ENCODE measurements around the gene ZDHHC17. TPM values are rescaled to one million over a fixed set of nuclear protein-coding genes. Genes with fewer than 3 reads are reported as not detected.
A peak's percentile ranks its signal among the peaks of the same experiment; 100 is the strongest.

The ZDHHC17 gene
- total RNA-seq, 2 experiments from 2014 or later, result 27.6 to 33.4 TPM

DNA sequence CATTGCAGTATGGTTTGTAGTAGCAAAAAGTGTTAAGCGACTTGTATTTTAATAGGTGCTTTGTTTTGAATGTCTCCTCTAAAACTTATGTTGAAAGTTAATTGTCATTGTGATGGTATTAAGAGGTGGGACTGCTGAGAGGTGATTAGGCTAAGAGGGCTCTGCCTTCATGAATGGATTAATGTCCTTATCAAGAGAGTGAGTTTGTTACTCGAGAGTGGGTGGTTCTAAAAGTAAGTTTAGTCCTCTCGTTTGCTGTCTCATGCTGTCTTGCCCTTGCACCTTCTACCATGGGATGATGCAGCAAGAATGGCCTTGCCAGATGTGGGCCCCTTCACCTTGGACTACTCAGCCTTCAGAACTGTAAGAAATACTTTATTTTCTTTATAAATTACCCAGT, 17.4 kb downstream of the ZDHHC17 start:
- DNase-seq, result no peak
- CTCF ChIA-PET, result no interaction called here
- POLR2A ChIA-PET, result no interaction called here
- Mint-ChIP-seq H3K9me3 (peaks cover 16% of the 10 kb centered on the region), H3K27ac (no peak overlapping the region), H3K27me3 (no peaks in the 10 kb centered on the region), H3K4me3 (no peak overlapping the region), H3K4me1 (peaks cover 22% of the 10 kb centered on the region), H3K36me3 (ENCODE audit: low read depth) (peaks cover 40% of the 10 kb centered on the region)

DNA sequence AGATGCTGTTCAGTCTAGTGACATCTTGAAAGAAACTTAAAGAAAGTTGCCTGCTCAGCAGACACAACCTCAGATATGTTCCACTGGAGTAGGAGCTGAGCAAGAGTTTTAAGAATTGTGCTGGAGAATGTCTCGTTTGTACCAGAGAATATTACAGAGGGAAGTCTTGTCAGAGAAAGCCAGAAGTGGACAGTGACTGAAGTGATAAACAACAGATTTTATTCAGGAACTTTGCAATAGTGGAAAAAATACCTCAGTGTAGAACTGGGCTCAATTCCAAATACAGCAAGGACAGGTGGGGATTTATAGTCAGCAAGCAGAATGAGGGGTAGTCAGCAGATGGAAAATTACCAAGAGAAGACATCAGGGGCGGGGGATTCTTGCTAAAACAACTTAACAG, 18.6 kb downstream of the ZDHHC17 start:
- Mint-ChIP-seq H3K27ac (no peak overlapping the region), H3K36me3 (ENCODE audit: low read depth) (peaks cover 38% of the 10 kb centered on the region), H3K9me3 (peaks cover 17% of the 10 kb centered on the region), H3K4me1 (peaks cover 14% of the 10 kb centered on the region), H3K27me3 (no peaks in the 10 kb centered on the region), H3K4me3 (no peak overlapping the region)
- no peak for DNase-seq
- ChIA-PET CTCF (no interaction called here), POLR2A (no interaction called here)

DNA sequence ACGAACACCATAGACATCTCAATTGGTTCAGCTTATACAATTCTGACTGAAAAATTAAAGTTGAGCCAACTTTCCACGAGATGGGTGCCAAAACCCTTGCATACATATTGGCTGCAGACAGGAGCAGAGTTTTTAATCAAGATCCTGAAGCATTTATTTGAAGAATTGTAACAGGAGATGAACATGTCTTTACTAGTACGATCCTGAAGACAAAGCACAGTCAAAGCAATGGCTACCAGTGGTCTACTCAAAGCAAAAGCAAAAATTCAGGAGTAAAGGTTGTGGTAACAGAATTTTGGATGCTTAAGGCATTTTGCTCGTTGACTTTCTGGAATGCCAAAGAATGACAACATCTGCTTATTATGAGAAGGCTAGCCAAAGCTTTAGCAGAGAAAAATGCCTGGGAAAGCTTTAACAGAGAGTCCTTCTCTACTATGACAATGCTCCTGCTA, 20.7 kb downstream of the ZDHHC17 start:
- POLR2A ChIA-PET, result no interaction called here
- Mint-ChIP-seq H3K4me3 (no peak overlapping the region), H3K4me1 (peaks cover 3% of the 10 kb centered on the region)

DNA sequence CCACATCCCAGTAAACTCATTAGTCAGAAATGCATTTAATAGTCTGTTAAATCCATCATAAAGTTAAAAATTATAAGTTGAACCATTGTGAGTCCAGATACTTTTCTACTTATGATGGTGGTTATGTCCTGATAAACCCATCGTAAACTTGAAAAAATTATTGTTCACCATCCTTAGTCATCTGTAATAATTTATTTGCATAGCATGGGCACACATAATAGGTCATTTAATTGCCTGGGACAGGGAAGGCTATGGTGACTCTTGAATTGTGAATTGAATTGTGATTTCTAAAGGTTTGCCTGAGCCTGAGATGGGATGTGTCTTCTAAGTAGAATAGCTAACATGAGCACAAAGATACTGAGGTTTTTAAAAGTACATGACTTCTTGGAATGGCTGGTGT, 21.5 kb downstream of the ZDHHC17 start:
- H3K4me1 Mint-ChIP-seq, result no peaks in the 10 kb centered on the region
- no peak overlapping the region for H3K27ac Mint-ChIP-seq
- H3K4me3 Mint-ChIP-seq, result no peak overlapping the region
- H3K36me3 Mint-ChIP-seq (ENCODE audit: low read depth), result peaks cover 17% of the 10 kb centered on the region
- H3K27me3 Mint-ChIP-seq, result no peaks in the 10 kb centered on the region
- ChIA-PET POLR2A (no interaction called here), CTCF (no interaction called here)
- DNase-seq, result no peak
- H3K9me3 Mint-ChIP-seq, result peaks cover 11% of the 10 kb centered on the region

More for the DNA sequence above, 20.7 kb downstream of the ZDHHC17 start:
- H3K27ac Mint-ChIP-seq, result no peak overlapping the region
- CTCF ChIA-PET, result no interaction called here
- H3K36me3 Mint-ChIP-seq (ENCODE audit: low read depth), result peaks cover 23% of the 10 kb centered on the region
- DNase-seq, result no peak
- H3K9me3 Mint-ChIP-seq, result peaks cover 14% of the 10 kb centered on the region
- H3K27me3 Mint-ChIP-seq, result no peaks in the 10 kb centered on the region

DNA sequence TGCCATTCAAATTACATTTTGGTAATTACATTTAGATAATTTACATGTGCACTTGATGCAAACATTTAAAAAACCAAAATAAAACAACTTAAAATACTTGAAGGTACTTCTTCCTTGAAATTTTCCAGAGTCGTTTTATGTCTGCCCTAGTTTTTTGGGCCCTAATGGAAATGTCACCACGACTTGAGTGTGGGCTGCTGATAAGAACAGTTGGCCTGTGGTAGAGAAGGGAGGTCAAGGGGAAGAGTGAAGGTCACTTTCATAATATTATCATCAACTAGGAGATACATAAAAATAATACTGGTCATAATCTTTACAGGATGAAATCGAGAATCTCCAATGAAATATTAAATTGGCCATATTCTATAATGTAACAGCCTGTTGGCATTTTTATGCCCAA, 23.1 kb downstream of the ZDHHC17 start:
- POLR2A ChIA-PET, result no interaction called here
- peaks cover 3% of the 10 kb centered on the region for H3K4me1 Mint-ChIP-seq

DNA sequence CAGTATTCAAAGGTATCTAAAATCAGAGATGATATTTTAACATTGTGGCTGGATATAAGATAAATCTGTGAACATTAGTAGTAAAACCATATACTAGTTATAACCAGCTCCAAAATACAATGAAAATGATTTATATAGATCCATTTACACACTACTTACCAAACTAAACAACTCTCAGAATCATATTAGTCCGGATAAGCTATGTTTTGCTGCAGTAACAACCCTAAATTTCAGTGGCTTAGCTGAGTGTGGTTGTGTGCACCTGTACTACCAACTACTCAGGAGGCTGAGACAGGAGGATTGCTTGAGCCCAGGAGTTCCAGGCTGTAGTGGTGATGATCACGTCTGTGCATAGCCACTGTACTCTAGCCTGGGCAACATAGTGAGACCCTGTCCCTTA, 23.8 kb downstream of the ZDHHC17 start:
- Mint-ChIP-seq H3K4me3 (no peak overlapping the region), H3K36me3 (ENCODE audit: low read depth) (peaks cover 6% of the 10 kb centered on the region), H3K9me3 (peaks cover 7% of the 10 kb centered on the region), H3K27me3 (no peaks in the 10 kb centered on the region), H3K4me1 (peaks cover 3% of the 10 kb centered on the region), H3K27ac (no peak overlapping the region)
- DNase-seq, result no peak
- ChIA-PET CTCF (no interaction called here), POLR2A (no interaction called here)

More for the DNA sequence above, 23.1 kb downstream of the ZDHHC17 start:
- CTCF ChIA-PET, result no interaction called here
- Mint-ChIP-seq H3K27me3 (no peaks in the 10 kb centered on the region), H3K9me3 (peaks cover 11% of the 10 kb centered on the region), H3K27ac (no peak overlapping the region), H3K36me3 (ENCODE audit: low read depth) (peaks cover 12% of the 10 kb centered on the region), H3K4me3 (no peak overlapping the region)
- no peak for DNase-seq

DNA sequence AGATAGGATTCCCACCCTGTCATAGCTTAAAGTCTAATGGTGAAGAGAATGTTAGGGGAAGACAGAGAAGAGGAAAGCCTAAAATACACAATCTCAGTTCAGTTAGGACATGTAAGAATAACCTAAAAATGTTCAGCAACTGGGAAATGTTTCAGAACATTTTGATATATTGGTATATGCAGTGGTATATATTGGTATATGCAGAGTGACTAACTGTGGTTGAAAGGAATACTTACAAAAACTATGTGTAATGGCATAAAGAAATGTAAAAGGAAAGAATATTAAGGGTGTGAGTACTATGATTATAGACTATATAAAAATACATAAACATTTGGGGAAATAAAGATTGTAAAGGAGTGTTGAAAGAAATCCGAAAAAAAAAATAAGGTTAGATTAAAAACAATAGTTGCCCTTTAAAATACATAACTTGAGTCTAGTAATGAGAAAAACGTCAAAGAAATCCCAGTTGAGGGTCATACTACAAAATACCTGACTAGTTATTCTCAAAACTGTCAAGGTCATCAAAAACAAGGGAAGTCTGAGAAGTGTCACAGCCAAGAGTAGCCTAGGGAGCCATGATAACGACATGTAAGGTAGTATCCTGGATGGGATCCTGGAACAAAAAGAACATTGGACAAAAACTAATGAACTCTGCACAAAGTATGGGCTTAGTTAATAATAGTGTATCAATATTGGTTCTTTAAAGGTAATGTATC, 25.6 kb downstream of the ZDHHC17 start:
- ChIA-PET POLR2A (no interaction called here), CTCF (interaction anchor here (1.9 kb wide), 1 partner anchor 168 kb away, joined by 6 read pairs; no protein-coding TSS in a partner anchor)
- no peak for DNase-seq
- peaks cover 3% of the 10 kb centered on the region for H3K4me1 Mint-ChIP-seq
- H3K9me3 Mint-ChIP-seq, result peaks cover 7% of the 10 kb centered on the region
- no peaks in the 10 kb centered on the region for H3K36me3 Mint-ChIP-seq (ENCODE audit: low read depth)
- H3K27me3 Mint-ChIP-seq, result no peaks in the 10 kb centered on the region
- H3K27ac Mint-ChIP-seq, result no peak overlapping the region
- H3K4me3 Mint-ChIP-seq, result no peak overlapping the region

DNA sequence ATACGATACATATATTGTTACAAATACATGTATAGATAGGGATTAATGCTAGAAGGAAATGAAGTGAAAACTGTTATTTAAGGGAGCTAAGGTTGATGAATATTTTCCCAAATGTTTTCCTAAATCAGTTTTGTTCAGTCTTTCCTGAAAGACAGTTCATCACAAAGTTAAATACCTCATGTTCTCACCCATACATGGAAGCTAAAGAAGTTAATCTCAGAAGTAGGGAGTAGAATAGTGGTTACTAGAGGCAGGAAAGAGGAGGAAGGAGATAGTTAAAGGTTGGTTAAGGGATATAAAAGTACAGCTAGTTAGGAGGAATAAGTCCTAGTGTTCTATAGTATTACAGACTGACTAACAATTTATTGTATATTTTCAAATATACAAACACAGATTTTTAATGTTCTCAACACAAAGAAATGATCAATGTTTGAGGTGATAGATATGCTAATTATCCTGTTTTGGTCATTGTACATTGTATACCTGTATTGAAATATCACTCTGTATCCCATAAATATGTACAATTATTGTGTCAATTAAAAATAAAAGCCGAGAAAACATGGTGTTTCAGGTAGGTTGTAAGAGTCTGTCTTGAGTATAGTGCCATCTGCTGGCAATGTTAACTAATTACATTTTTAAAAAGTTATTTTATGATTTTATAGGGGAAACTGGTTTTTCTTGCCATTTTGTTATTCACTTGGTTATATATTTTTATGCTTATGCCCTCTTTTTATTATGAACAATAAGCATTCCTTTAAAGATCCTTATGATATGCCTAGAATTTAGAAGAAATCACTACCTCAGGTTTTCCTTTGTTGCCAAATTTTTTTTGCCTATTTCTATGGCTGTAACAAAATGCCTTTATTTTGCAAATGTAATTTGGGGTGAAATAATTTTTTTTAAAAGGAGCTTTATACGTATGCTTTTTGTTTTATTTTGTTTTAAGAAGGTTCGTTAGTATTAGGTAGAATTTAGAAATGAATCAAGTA, 26.9 kb downstream of the ZDHHC17 start:
- Mint-ChIP-seq H3K4me3 (no peak overlapping the region), H3K27ac (no peak overlapping the region), H3K4me1 (peaks cover 3% of the 10 kb centered on the region), H3K27me3 (no peaks in the 10 kb centered on the region), H3K9me3 (peaks cover 3% of the 10 kb centered on the region), H3K36me3 (ENCODE audit: low read depth) (no peaks in the 10 kb centered on the region)
- ChIA-PET POLR2A (no interaction called here), CTCF (interaction anchor here (1.9 kb wide), 1 partner anchor 169 kb away, joined by 6 read pairs; no protein-coding TSS in a partner anchor)
- peak; percentile 11 for DNase-seq

DNA sequence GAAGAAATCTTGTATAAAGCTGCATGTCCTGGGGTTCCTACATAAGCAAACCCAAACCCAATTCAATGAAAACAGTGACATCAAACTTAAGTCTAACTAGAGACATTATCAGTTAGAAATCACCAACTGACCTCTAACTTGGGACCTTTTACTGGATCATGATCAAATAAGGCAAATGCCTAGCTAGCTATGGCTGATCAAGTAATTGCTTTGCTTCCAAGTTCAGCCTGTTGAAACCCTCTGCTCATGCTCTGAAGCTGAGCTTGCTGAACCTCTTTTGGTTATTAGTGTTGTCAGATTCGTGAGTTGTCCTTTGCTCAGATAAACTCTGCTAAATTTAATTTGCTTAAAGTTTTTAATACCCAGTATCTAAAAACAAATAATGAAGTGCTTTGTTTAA, 28.9 kb downstream of the ZDHHC17 start:
- no peak for DNase-seq
- Mint-ChIP-seq H3K36me3 (ENCODE audit: low read depth) (peaks cover 3% of the 10 kb centered on the region), H3K27ac (no peak overlapping the region), H3K4me3 (no peak overlapping the region), H3K9me3 (no peaks in the 10 kb centered on the region), H3K27me3 (no peaks in the 10 kb centered on the region), H3K4me1 (peaks cover 3% of the 10 kb centered on the region)
- ChIA-PET POLR2A (interaction anchor here (1.0 kb wide), 1 partner anchor 29 kb away, joined by 3 read pairs; the partner anchor contains the start of gene ZDHHC17), CTCF (interaction anchor here (0.9 kb wide), 1 partner anchor 171 kb away, joined by 3 read pairs; no protein-coding TSS in a partner anchor)

DNA sequence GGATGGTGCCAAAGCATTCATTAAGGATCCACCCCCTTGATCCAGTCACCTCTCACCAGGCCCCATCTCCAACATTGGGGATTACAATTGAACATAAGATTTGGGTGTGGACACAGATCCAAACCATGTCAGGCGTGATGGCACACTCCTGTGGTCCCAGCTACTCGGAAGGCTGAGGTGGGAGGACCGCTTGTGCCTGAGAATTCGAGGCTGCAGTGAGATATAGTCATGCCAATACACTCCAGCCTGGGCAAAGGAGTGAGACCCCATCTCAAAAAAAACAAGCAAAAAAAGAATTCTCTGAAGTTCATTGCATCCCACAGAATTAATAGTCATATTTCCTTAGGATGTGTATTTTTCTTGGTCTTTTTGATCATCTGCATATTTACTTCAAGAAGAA, 34.9 kb downstream of the ZDHHC17 start:
- POLR2A ChIA-PET, result no interaction called here
- Mint-ChIP-seq H3K9me3 (peaks cover 13% of the 10 kb centered on the region), H3K4me3 (no peak overlapping the region), H3K36me3 (ENCODE audit: low read depth) (peaks cover 36% of the 10 kb centered on the region), H3K27me3 (no peaks in the 10 kb centered on the region), H3K27ac (no peak overlapping the region), H3K4me1 (peaks cover 3% of the 10 kb centered on the region)
- no peak for DNase-seq
- CTCF ChIA-PET, result no interaction called here

DNA sequence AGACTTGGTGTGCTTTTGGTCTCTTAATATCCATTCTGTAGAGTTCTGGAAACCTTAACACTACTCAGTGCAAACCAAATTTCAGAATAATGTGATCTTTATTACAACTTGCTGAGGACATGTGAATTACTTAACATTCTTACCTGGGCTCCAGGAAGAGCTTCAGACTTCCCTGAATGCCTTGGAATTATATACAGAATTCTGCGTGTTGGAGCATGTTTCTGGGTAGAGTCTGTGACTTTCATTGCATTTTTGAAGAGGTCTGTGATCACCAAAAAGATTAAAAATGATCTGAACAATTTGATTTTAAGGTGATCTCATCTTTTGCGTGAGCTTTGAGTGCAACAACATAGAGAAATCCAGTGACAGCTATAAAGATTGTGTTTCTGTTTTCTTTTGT, 35.4 kb downstream of the ZDHHC17 start:
- Mint-ChIP-seq H3K27ac (no peak overlapping the region), H3K9me3 (peaks cover 13% of the 10 kb centered on the region), H3K4me1 (peaks cover 8% of the 10 kb centered on the region), H3K36me3 (ENCODE audit: low read depth) (peaks cover 40% of the 10 kb centered on the region), H3K4me3 (no peak overlapping the region), H3K27me3 (no peaks in the 10 kb centered on the region)
- POLR2A ChIA-PET, result no interaction called here
- CTCF ChIA-PET, result no interaction called here
- DNase-seq, result no peak

DNA sequence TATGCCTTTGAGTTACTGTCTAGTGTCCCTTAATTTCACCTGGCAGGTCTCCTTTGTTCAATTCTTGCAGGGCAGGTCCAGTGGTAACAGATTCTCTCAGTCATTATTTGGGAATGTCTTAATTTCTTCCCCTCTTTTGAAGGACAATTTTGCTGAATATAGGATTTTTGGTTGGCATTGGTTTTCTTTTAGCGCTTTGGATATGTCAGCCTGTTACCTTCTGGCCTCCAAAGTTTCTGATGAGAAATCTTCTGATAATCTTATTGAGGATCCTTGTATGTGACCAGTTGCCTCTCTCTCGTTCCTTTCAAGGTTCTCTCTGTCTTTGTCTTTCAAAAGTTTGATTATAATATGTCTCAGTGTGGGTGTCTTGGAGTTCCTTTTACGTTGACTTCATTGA, 38.1 kb downstream of the ZDHHC17 start:
- POLR2A ChIA-PET, result no interaction called here
- H3K27me3 Mint-ChIP-seq, result no peaks in the 10 kb centered on the region

DNA sequence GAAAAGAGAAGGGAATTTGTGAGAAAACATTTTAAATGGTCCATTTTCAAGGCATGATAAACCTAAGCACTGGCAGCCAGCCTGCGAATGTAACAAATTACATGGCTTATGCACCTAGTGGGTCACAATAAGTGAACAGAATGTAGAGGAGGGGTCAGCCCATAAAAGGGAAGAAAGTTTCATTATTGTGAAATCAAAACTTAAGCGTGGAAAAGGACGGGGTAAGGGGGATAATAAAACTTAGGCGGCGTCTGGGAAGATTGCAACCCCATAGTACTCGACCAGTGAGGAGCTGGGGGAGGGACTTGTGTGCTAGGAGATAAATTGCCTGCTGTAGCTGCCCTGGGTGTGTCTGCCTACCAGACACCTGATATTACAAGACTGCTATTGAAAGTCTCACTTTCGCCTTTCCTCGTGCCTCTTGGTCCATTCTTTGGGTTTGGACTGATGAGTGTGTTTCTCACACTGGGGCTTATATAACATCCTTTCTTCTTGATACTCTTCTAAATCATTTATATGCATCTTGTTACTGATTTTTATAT, 40.6 kb downstream of the ZDHHC17 start:
- CTCF ChIA-PET, result no interaction called here

More for the DNA sequence above, 38.1 kb downstream of the ZDHHC17 start:
- CTCF ChIA-PET, result no interaction called here
- Mint-ChIP-seq H3K36me3 (ENCODE audit: low read depth) (peaks cover 39% of the 10 kb centered on the region), H3K9me3 (peaks cover 13% of the 10 kb centered on the region), H3K4me1 (peaks cover 10% of the 10 kb centered on the region), H3K27ac (no peak overlapping the region), H3K4me3 (no peak overlapping the region)
- DNase-seq, result no peak

More for the DNA sequence above, 40.6 kb downstream of the ZDHHC17 start:
- DNase-seq, result no peak
- Mint-ChIP-seq H3K27me3 (no peaks in the 10 kb centered on the region), H3K4me1 (peaks cover 10% of the 10 kb centered on the region), H3K9me3 (peaks cover 13% of the 10 kb centered on the region), H3K36me3 (ENCODE audit: low read depth) (peaks cover 32% of the 10 kb centered on the region), H3K27ac (peak overlapping the region; percentile 69), H3K4me3 (no peak overlapping the region)
- POLR2A ChIA-PET, result no interaction called here
